Measurements from ENCODE around the gene SCEL.

Gene SCEL

DNA sequence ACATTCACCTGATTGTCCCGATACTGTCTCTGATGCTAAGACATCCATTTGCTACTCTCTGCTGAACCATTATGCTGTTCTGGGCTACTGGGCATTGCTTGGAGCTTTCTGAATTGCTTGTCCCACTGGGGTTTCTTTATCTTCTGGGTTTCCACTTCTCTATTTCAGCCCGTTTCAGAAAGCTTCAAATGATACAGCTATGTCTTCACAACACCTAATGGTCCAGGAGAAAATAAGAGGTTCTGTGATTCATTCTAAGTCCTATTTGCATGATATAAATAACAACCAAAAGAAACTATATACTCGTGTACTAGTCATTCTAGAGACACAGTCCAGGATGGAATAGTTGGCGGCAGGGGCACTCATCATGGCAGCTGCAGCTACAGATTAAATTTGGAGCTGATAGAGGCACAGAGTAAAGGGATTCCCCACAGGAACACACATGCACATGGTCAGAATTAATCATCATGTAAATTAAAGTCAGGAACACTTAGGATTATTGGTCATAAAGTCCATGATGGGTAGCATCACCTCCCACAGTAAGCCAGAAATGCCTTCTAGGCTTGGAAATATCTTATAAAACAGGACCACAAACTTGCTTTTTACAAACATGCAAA lies 33.3 kb upstream of the SCEL start:
- H3K27ac ChIP-seq = no peak overlapping the region
- TF ChIP-seq CTCF (conservative IDR thresholded peaks at IDR 0.05) (no peak), ZFX (IDR thresholded peaks at IDR 0.05) (no peak)

DNA sequence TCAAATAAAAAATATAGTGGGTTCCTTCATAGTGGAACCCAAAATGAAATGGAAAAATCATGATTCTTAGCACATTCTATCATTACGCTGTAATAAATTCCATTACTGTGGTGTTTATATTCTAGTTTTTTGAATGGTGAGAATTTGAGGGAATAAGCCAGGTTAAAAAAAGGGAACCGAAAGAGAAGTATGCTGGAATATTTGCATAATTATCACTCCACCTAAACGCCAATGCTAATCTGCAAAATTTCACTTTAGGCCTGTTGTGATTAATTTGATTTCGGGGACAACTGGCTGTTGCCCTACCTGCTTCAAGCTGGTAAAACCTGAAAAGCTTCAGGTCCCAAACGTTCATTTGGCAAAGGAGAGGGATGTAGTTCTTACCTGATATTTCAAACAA lies 32.1 kb upstream of the SCEL start:
- no peak overlapping the region for H3K27ac ChIP-seq

GRCh38 chr13:77506874-77507273 lies 28.6 kb upstream of the SCEL start:
- no peak overlapping the region for H3K27ac ChIP-seq
- TF ChIP-seq CTCF (conservative IDR thresholded peaks at IDR 0.05) (peak; percentile 71), ZFX (IDR thresholded peaks at IDR 0.05) (no peak)

More for the DNA sequence above, 32.1 kb upstream of the SCEL start:
- TF ChIP-seq CTCF (conservative IDR thresholded peaks at IDR 0.05) (no peak), ZFX (IDR thresholded peaks at IDR 0.05) (no peak)

GRCh38 chr13:77507931-77508776 lies 27.4 kb upstream of the SCEL start:
- no peak overlapping the region for H3K27ac ChIP-seq
- TF ChIP-seq CTCF (conservative IDR thresholded peaks at IDR 0.05) (no peak), ZFX (IDR thresholded peaks at IDR 0.05) (no peak)

GRCh38 chr13:77508959-77509620 lies 26.4 kb upstream of the SCEL start:
- H3K27ac ChIP-seq = no peak overlapping the region
- TF ChIP-seq ZFX (IDR thresholded peaks at IDR 0.05) (no peak), CTCF (conservative IDR thresholded peaks at IDR 0.05) (no peak)

GRCh38 chr13:77510156-77510555 lies 25.4 kb upstream of the SCEL start:
- TF ChIP-seq CTCF (conservative IDR thresholded peaks at IDR 0.05) (no peak), ZFX (IDR thresholded peaks at IDR 0.05) (no peak)
- no peak overlapping the region for H3K27ac ChIP-seq

DNA sequence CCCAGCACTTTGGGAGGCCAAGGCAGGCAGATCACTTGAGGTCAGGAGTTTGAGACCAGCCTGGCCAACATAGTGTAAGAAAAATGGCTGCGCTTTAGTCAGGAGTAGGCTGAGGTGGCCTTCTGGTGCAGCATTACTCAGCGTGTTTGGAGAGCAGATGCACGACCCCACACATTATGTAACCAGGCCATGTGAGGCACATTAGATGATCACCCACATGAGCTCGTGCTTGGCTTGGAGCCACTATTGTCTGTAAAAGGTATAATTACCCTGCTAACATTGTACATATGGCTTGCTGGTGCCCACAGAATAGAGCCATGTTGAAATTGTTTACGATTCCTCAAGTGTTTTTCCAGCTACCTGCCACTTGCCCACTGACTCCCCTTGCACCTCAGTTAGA lies 24.0 kb upstream of the SCEL start:
- TF ChIP-seq CTCF (conservative IDR thresholded peaks at IDR 0.05) = no peak
- no peak for TF ChIP-seq ZFX (IDR thresholded peaks at IDR 0.05)

More for the DNA sequence above, 24.0 kb upstream of the SCEL start:
- H3K27ac ChIP-seq = no peak overlapping the region
